H1 (cell line): ENCODE results near the gene MMP28. TPM values are rescaled to one million over a fixed set of nuclear protein-coding genes. Genes with fewer than 3 reads are reported as not detected.

Experiments used
- CBX5 ChIP-seq: fragments of 300-800, 300-1000 bp; sonication (generic); IDR thresholded peaks from 2 replicates; pipeline ENCODE4 v1.7.1; 2016; ENCODE audit warnings: antibody characterized with exemption, low read length, low read depth
- KDM1A ChIP-seq: fragments of 200-600, 300-600 bp; sonication (generic); IDR thresholded peaks from 2 replicates; pipeline ENCODE4 v1.7.1; 2016; ENCODE audit warnings: mild to moderate bottlenecking, low read length, borderline replicate concordance
- KDM5A ChIP-seq: fragments of 200-600 bp; IDR thresholded peaks from 2 replicates; pipeline ENCODE4 v1.7.1; 2012; ENCODE audit warnings: mild to moderate bottlenecking, low read length, inconsistent platforms, mixed read lengths
- PHF8 ChIP-seq: fragments of 200-600 bp; sonication (generic); conservative IDR thresholded peaks from 2 replicates; pipeline ENCODE4 v1.7.1; 2012; ENCODE audit warnings: low read depth, mild to moderate bottlenecking, inconsistent platforms, low read length, moderate library complexity
- POLR2AphosphoS5 ChIP-seq: IDR thresholded peaks from 2 replicates; pipeline ENCODE4 v1.6.1; 2011; ENCODE audit warnings: low read depth, low read length
- RAD21 ChIP-seq, 2 experiments: IDR thresholded peaks in 1 of 2; conservative IDR thresholded peaks in 1 of 2; 2 replicates each; pipeline ENCODE4 v1.6.1; 2011; ENCODE audit warnings: low read depth in 2 of 2, low read length in 2 of 2, improper control_type of control experiment in 1 of 2, inconsistent platforms in 1 of 2, mild to moderate bottlenecking in 1 of 2, moderate library complexity in 1 of 2
- SIN3A ChIP-seq, 2 experiments: IDR thresholded peaks in 1 of 2; conservative IDR thresholded peaks in 1 of 2; 2 replicates each; pipeline ENCODE4 v1.6.1; 2011 to 2012; ENCODE audit warnings: low read length in 2 of 2, improper control_type of control experiment in 1 of 2, low read depth in 1 of 2, mild to moderate bottlenecking in 1 of 2
- SIRT6 ChIP-seq: IDR thresholded peaks from one replicate; pipeline ENCODE4 v1.7.1; 2012; ENCODE audit warnings: low read length, inconsistent platforms
- SIX5 ChIP-seq: IDR thresholded peaks from 2 replicates; pipeline ENCODE4 v1.6.1; 2011; ENCODE audit warnings: mild to moderate bottlenecking, low read depth, low read length
- SRF ChIP-seq: IDR thresholded peaks from 2 replicates; pipeline ENCODE4 v1.6.1; 2011; ENCODE audit warnings: mild to moderate bottlenecking, low read depth, low read length, moderate library complexity
- ZNF274 ChIP-seq: IDR thresholded peaks from 2 replicates; pipeline ENCODE4 v1.7.0; 2012; ENCODE audit warnings: low read length, borderline replicate concordance; ENCODE audit errors: extremely low read depth
- polyA plus RNA-seq, 7 experiments: library from polyadenylated mRNA; depleted of rRNA in 3 of 7; stranded (reverse) in 5 of 7; unstranded in 2 of 7; fragments of >200 nt in 5 of 7; fragments of 200-250 nt in 2 of 7; gene quantifications; 1 replicate in 5 of 7; 2 replicates in 1 of 7; 4 replicates in 1 of 7; pipeline versions ENCODE4 v1.2.1 to v1.2.3, GENCODE V29; 2011 to 2013; ENCODE audit warnings: missing spikeins in 2 of 7, mixed read lengths in 2 of 7
- total RNA-seq: library from RNA; stranded (reverse); fragmentation: NEBNext Ultra II Directional; extraction: Animal tissue kit (Norgen Biotek cat#: 25700); gene quantifications from 2 replicates; pipeline ENCODE4 v1.2.1, GENCODE V29; 2021
- TF ChIP-seq, protein P1 (sequence below): fragments of 300-600 bp; sonication (generic); IDR thresholded peaks from 2 replicates; pipeline ENCODE4 v1.7.1; 2012; ENCODE audit warnings: low read length, moderate library complexity, mild to moderate bottlenecking, inconsistent platforms; ENCODE audit not compliant: insufficient replicate concordance

The MMP28 gene
- total and polyA plus RNA-seq, 2 of the 8 experiments (the other 6 are each of a cell fraction or from before 2014, with no cell fraction given) = not detected

DNA sequence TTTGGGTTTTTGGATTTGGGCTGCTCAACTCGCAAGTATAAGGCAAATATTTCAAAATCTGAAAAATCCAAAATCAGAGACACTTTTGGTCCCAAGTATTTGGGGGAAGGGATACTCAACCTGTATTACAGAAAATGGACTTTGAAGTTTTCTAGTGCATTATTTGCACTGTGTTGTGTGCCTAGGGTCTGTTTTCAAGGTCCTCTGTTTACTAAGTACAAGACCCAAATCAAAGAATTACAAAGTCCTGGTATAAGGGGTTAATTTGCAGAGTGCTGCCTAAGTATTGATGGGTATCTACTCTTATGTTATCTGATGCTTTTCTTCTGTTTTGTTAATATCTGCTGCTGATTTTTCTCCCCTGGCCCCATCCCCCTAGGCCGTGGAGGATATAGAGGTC, 48.3 kb upstream of the MMP28 start (continued):
- TF ChIP-seq, protein P1, sequence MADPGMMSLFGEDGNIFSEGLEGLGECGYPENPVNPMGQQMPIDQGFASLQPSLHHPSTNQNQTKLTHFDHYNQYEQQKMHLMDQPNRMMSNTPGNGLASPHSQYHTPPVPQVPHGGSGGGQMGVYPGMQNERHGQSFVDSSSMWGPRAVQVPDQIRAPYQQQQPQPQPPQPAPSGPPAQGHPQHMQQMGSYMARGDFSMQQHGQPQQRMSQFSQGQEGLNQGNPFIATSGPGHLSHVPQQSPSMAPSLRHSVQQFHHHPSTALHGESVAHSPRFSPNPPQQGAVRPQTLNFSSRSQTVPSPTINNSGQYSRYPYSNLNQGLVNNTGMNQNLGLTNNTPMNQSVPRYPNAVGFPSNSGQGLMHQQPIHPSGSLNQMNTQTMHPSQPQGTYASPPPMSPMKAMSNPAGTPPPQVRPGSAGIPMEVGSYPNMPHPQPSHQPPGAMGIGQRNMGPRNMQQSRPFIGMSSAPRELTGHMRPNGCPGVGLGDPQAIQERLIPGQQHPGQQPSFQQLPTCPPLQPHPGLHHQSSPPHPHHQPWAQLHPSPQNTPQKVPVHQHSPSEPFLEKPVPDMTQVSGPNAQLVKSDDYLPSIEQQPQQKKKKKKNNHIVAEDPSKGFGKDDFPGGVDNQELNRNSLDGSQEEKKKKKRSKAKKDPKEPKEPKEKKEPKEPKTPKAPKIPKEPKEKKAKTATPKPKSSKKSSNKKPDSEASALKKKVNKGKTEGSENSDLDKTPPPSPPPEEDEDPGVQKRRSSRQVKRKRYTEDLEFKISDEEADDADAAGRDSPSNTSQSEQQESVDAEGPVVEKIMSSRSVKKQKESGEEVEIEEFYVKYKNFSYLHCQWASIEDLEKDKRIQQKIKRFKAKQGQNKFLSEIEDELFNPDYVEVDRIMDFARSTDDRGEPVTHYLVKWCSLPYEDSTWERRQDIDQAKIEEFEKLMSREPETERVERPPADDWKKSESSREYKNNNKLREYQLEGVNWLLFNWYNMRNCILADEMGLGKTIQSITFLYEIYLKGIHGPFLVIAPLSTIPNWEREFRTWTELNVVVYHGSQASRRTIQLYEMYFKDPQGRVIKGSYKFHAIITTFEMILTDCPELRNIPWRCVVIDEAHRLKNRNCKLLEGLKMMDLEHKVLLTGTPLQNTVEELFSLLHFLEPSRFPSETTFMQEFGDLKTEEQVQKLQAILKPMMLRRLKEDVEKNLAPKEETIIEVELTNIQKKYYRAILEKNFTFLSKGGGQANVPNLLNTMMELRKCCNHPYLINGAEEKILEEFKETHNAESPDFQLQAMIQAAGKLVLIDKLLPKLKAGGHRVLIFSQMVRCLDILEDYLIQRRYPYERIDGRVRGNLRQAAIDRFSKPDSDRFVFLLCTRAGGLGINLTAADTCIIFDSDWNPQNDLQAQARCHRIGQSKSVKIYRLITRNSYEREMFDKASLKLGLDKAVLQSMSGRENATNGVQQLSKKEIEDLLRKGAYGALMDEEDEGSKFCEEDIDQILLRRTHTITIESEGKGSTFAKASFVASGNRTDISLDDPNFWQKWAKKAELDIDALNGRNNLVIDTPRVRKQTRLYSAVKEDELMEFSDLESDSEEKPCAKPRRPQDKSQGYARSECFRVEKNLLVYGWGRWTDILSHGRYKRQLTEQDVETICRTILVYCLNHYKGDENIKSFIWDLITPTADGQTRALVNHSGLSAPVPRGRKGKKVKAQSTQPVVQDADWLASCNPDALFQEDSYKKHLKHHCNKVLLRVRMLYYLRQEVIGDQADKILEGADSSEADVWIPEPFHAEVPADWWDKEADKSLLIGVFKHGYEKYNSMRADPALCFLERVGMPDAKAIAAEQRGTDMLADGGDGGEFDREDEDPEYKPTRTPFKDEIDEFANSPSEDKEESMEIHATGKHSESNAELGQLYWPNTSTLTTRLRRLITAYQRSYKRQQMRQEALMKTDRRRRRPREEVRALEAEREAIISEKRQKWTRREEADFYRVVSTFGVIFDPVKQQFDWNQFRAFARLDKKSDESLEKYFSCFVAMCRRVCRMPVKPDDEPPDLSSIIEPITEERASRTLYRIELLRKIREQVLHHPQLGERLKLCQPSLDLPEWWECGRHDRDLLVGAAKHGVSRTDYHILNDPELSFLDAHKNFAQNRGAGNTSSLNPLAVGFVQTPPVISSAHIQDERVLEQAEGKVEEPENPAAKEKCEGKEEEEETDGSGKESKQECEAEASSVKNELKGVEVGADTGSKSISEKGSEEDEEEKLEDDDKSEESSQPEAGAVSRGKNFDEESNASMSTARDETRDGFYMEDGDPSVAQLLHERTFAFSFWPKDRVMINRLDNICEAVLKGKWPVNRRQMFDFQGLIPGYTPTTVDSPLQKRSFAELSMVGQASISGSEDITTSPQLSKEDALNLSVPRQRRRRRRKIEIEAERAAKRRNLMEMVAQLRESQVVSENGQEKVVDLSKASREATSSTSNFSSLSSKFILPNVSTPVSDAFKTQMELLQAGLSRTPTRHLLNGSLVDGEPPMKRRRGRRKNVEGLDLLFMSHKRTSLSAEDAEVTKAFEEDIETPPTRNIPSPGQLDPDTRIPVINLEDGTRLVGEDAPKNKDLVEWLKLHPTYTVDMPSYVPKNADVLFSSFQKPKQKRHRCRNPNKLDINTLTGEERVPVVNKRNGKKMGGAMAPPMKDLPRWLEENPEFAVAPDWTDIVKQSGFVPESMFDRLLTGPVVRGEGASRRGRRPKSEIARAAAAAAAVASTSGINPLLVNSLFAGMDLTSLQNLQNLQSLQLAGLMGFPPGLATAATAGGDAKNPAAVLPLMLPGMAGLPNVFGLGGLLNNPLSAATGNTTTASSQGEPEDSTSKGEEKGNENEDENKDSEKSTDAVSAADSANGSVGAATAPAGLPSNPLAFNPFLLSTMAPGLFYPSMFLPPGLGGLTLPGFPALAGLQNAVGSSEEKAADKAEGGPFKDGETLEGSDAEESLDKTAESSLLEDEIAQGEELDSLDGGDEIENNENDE = no peak
- TF ChIP-seq SIX5 = no peak
- no peak for TF ChIP-seq KDM1A
- no peak for TF ChIP-seq SIN3A (conservative IDR thresholded peaks at IDR 0.05 in 1 of 2, IDR thresholded peaks at IDR 0.05 in 1 of 2; ENCODE audit: low read depth in 1 of 2, low read length in 2 of 2)
- TF ChIP-seq CBX5 = no peak
- TF ChIP-seq PHF8 = no peak
- no peak for TF ChIP-seq SRF
- no peak for TF ChIP-seq ZNF274
- no peak for TF ChIP-seq SIRT6
- TF ChIP-seq POLR2AphosphoS5 = no peak
- no peak for TF ChIP-seq KDM5A
- no peak for TF ChIP-seq RAD21 (IDR thresholded peaks at IDR 0.05 in 1 of 2, conservative IDR thresholded peaks at IDR 0.05 in 1 of 2; ENCODE audit: low read depth in 2 of 2, low read length in 2 of 2)
